GM03348 (cell line): ENCODE data around the gene SLC31A1.

Experiments used
- DNase-seq: peaks from one replicate; pipeline ENCODE4 v3.0.0; 2012; ENCODE audit warnings: low spot score

SLC31A1 gene

DNA sequence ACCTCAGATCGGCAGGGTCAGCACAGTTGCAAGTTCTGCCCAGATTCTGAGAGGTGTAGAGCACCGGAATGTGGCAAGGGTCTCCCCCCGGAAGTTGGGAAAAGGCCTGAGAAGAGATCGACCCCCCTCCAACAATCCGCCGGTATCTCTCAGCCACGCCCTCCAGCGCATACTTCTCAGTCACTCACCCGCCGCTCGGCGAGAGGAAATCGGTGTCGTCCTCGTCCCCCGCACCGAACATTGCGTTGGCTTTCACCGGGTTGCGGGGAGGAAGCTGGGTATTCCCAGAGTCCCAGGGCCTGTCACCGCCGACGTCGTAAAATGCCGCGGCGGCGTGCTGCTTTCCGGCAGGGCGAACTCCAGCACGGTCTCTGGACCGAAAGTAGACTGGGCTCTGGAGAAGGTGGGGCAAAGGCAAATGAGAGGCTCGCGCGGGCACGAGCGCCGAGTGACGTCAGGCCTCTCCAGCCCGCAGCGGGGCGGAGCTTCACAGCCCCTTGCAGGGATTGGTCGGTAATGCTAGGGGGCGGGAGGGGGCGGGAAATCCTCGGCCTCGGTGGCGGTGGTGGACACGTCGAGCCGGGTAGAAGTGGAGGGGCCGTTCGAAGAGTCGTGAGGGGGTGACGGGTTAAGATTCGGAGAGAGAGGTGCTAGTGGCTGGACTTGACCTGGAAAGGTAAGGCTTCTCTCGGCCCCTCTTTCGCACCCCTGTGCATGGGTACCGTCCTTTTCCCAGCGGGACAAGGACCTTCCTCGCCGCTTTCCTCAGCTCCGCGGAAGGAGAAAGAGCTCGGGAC, at the start of gene SLC31A1, which contains the start of gene FKBP15:
SLC31A1 (plus strand) TSS at position 542 of the 797 bp plus-strand sequence. CDS start 34,605 bp downstream, outside the sequence.
FKBP15 (minus strand) TSS at position 275 of the 797 bp plus-strand sequence; CDS start at position 241, 34 bp downstream.
- peak; percentile 99 for DNase-seq

DNA sequence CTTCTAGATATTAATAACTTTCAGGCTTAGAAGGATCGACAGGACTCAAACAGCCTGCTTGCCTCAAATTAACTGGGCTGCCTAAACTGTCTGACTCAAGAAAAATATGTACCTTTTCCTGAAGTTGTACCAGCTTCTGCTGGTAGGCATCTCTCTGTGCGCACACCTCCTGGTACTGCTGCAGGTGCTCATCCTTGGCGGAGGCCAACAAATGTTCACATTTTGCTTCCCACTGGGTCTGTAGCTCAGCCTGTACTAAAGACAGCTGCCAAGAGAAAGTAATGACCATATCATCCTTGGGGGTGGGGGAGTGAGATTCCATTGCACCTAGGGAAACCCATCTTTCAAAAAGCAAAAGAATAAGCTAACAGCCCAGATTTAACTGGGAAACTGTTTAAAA, 48.0 kb upstream of the SLC31A1 start:
- no peak for DNase-seq

DNA sequence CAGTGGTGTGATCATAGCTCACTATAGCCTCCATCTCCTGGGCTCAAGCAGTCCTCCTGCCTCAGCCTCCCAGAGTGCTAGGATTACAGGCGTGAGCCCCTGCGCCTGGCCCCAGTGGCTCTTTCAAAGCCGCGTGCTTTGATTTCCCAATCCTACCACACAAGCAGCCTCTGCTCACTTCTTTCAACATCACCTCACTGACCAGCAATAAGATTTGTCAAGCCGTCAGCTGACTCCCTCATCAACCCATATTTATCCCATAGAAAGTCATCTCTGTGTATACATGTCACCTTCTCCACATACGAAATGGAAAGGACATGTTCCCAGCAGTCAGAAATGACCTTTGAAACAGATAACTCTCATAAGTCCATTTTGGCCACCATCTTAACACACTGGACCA, 44.5 kb upstream of the SLC31A1 start:
- DNase-seq, result no peak

DNA sequence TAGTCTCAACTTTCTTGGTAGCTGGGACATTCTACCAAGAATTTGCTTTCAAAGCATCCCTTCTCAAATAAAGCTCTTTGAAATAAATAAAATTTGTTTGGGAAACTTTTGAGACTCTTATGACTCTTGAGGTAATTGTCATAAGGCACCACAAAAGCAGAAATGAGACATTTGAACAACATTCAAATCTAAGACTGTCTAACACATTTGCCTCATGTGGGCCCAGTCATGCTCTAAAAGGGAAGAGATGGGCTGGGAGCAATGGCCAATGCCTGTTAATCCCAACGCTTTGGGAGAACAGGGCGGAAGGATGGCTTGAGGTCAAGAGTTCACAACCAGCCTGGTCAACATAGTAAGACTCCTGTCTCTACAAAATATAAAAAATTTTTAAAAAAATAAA, 44.1 kb upstream of the SLC31A1 start:
- DNase-seq, result no peak

DNA sequence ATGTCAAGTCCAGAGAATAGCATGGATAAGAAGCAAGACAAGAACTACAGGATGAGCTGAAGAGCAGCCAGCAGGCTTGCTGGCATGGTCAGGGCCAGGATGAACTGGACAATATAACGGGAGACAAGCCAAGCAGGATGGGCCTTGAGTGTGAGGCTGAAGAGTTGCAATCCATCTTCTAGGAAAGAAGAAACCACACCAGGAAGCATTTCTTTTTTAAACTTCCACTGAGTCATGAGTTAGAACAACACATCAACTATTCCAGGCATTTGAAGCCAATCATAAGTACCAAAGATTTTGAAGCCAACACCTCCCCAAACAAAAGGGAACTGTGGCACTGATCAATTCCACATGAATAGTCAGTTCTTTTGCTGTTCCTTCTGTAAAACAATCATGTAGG, 43.3 kb upstream of the SLC31A1 start:
- DNase-seq, result peak; percentile 76

DNA sequence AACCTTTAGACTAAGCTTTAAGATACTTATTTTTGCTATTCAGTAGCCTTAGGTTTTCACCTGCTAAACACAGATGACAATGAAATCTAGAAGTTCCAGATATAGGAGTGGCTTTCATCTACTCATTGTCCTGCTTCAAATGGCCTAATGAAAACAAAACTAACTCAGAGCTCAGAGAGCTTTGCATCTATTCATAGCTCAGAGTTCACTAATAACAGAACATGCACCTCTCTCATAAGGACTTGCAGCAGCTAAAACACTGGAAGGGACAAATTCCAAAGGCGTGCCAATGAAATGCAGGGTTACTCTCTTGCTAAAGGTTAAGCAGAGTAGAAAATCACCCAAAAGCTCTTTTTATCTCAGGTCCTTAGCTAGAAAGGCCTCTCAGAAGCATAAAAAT, 41.5 kb upstream of the SLC31A1 start:
- no peak for DNase-seq

DNA sequence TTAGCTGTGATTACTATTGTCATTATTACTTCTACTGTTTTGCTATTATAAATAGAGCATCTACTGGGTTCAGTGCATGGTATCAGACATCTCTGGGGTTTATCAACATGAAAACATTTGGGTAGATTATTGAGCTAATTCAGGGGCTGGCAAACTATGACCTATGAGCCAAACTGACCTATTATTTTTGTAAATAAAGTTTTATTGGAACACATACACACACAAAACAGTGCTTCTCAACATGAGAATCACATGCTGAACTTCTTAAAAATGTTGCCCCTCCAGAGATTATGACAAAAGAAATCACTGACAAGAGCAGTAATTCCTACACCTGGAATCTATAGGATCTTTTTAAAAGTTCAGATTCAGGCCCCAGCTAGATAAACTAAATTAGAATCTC, 40.2 kb upstream of the SLC31A1 start:
- DNase-seq, result no peak

DNA sequence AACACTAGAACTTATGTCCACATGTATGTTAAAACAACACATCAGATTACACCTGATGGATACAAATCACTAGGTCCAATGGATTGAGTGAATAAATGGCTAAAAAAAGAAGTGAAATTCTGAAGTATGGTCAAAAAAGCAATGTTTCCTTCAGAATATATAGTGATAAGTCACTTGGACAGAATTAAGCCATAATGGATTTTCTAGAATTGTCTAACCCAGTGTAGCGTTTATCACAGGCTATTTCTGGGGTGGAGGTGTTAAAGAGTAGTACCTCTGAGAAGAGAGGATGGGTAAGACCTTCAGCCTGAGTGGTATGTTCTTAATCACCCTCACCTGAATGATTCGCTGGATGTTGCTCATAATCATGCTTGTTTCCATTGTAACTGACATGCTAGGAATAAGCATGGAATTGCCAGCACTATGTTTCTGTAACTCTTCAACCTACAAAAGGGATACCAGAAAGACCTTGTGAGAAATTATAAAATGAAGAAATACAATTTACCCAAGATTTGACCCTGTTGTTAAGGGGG, 37.3 kb upstream of the SLC31A1 start:
- no peak for DNase-seq

DNA sequence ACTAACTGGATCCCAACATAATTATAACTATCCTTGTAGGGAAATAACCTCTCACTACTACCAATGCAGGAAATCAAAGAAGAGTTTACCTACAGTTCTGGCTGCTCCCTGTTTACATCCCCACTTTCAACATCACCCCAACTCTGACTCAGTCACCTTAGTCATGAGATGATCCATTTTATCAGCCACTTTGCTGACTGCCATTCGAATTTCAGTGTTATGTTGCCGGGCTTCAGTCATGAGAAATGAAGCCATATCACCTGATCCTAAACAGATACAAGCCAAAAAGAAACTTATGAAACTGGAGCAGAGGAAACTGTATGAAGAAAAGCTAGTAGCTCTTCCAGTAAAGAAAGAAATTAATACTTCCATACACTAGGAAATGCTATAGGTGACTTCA, 36.8 kb upstream of the SLC31A1 start:
- no peak for DNase-seq

DNA sequence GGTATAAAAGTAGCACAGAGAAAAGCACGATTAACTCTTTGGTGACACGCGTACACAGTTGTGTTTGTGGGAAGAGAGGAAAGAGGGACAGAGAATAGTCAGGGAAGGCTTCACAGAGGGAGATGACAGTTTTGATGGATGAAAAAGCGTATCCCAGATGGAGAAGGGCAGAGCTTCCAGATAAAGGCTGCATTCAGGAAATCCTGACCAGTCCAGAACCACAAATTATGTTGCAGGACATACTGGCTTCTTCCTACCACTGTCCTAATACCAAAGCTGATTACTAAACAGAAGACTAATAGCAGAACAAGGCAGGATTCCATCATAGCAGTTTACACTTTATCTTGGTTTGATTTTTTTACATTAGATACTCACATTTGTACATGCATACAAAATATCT, 36.1 kb upstream of the SLC31A1 start:
- no peak for DNase-seq

DNA sequence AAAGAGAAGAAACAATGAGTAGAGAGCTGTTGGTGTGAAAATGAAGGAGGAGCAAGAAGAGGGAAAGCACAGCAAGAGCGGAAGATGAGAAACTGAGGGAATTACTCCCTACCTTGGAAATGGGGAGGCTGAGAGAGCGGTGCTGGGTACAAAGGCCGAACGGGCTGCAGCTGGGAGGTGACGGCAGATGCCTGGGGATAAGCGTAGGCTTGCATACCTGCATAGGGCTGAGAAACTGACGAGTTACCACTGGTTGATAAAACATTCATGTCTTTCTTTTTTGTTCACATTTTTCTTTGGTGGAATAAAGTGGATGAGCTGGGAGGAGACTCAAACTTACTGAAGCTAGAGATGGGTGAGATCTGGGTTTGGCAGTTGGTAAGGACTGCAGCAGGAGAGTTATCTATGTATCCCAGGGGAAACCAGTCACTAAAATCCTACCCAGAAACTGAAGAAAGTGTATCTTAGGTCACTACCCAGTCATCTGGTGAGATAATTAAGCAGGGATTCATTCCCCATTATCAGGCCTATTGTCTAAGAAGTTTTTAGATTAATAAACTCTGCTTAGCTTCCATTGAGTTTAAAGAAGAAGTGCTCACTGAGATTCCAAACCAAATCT, 35.1 kb upstream of the SLC31A1 start:
- no peak for DNase-seq

DNA sequence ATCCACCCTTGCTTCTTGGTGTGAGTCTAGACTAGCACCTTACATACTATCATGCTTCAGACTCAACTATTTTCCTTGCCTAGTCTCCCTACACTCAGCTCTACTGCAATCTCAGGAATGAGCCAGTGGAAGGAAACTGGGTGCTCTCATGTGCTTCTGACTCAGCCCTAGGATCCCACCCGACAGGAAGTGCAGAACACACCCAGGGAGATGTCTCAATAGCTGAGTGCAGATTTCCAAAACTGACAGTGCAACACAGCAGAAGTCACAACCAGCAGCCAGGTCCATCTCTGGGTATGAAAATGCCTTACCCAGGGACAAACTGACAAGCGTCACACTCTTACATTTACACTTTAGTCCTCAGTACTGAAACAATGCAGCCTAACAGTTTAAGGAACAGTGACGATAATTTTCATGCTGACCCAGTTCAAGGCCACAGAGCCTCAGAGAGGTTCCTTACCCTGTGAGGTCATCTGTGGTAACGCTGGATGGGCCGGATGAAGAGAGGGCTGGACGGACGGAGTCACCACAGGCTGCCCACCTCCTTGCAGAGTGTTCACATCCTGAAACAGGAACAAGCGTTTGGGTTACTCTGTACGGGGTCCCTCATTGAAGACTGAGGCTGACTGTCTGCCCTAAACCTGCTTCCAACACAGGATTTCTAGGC, 33.3 kb upstream of the SLC31A1 start:
- DNase-seq, result peak; percentile 94

DNA sequence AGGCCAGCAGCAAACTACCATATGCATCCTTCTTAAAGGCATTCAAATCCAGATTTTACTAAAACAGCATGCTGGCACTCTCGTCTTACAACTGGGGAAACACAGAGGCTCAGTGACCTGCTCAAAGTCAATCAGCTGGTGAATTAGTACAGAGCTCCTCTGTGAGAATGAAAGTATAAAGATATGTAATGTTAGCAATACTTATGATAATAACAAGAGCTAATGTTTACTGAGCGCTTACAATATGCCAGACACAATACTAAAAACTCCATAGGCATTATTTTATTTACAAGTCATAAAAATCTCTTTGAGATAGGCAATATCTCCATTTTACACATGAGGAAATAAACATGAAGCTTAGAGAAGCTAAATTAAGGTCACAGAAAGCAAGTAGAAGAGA, 28.9 kb upstream of the SLC31A1 start:
- no peak for DNase-seq

DNA sequence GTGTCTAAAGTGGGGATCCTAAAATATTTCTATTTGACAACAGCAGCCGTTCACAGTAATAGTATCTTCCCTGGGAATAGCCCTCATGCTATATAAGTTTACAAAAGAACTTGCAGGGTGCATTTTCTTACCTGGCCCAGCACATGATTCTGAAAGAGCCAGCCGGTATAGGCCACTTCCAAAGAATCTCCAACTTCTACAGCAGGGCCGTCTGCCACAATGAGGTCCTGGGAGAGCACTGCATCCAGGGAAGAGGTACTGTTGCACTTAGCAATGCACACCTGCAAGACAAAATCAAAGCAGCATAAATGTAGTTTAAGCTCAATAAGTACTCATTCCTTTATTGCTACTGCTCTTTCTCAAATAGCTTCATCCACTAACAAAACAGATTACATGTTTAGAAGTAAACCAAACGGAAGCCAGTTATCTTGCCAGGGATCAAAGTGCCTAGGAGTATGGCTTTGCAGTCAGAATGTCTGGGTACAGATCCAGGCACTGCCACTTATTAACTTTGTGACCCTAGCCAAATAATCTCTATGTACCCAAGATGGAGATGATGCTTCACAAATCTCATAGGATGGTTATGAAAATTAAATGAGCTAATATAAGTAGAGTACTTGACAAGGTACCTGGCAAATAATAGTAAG, 21.5 kb upstream of the SLC31A1 start:
- DNase-seq, result no peak

DNA sequence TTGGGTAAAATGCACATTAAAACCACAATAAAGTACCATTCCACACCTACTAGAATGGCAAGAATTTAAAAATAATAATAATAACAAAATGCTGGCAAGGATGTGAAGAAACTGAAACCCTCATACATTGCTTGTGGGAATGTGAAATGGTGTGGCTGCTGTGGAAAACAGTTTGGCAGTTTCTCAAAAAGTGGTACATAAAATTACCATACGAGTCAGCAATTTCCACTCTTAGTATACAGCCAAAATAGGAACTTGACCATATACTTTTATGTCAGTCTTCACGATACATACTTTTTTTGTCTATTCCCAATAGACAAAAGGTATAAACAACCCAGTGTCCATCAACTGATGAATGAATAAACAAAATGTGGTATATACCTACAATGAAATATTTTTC, 15.9 kb upstream of the SLC31A1 start:
- no peak for DNase-seq

DNA sequence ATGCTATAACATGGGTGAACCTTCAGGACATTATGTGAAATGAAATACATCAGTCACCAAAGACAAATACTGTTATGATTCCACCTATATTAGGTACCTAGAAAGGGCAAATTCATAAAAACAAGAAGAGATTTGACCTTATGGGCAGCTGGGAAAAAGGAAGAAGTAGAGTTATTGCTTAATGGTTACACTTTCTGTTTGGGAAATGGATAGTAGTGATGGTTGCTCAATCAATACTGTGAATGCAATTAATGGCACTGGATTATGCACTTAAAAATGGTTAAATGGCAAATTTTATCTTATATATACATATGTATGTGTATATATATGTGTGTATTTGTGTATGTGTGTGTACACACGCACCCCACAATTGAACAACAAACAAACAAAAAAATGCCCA, 15.5 kb upstream of the SLC31A1 start:
- no peak for DNase-seq

DNA sequence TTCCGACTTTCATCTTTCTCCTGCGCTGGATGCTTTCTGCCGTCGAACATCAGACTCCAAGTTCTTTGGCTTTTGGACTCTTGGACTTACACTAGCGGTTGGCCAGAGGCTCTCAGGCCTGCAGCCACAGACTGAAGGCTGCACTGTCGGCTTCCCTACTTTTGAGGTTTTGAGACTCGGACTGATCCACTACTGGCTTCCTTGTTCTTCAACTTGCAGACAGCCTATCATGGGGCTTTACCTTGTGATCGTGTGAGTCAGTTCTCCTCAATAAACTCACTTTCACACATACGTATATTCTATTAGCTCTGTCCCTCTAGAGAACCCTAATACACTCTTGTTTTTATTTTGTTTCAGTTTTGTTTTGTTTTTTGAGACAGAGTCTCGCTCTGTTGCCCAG, 10.5 kb upstream of the SLC31A1 start:
- DNase-seq, result no peak

DNA sequence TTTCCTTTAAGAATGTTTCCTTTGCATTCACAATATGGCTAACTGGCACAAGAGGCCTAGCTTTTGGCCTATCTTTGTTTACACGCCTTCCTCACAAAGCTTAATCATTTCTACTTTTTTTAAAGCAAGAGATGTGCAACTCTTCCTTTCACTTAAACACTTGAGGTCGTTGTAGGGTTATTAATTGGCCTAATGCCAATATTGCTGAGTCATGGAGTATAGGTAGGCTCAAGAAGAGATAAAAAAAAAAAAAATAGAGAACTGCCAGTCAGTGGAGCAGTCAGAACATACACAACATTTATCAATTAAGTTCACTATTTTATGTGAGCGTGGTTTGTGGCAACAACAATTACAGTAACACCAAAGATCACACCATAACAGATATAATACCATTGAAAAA, 6.2 kb upstream of the SLC31A1 start:
- no peak for DNase-seq

DNA sequence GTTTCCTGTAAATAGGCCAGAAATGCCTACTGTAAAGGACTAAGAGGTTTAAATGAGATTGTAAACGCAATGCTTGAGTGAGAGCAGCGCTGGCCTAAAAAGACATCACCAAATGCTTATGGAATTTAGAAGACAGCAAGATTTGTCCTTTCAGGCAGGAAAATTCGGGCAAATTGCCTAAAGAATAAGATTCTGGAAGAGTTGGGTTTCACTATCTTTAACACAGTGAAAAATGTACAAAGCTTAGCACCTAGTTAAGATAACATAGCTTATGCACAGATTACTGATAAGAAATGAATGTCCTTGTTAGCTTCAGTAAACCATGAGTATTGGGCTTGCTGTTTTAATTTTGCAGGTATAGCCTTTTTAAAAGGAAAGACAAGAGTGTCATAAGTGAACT, 4.9 kb upstream of the SLC31A1 start:
- no peak for DNase-seq

DNA sequence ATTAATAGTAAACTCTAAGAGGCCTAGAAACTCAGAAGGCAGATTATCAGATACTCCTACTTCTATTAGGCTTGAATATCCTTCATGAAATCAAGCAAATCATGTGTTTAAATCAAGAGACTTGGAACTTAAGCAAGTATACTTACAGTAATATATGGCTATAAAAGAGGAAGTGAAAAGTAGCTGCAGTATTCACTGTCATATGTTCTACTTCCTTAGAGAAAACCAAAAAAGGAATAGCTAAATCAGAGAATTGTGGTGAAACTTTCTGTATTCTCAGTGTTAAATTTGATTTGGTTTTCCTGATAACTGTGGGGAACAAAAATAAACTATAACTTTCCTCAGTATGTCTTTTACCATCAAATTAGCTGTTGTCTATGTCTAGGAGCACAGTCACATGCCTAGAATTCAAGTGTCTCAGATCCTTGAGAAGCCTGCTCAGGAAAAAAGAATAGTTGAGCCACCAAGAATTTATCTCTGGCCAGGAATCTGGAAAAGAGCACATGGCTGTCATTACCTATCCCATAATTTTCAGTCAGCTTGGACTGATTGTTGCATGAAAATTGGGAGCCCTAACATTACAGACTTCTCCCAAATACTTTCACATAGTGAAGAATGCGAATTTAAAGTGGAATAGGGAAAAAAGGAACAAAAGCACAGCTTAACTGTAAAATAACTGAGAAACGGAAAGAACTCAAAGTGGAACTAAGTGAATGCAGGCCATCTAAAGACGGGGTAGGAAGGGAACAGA, 2.0 kb upstream of the SLC31A1 start:
- DNase-seq, result no peak

DNA sequence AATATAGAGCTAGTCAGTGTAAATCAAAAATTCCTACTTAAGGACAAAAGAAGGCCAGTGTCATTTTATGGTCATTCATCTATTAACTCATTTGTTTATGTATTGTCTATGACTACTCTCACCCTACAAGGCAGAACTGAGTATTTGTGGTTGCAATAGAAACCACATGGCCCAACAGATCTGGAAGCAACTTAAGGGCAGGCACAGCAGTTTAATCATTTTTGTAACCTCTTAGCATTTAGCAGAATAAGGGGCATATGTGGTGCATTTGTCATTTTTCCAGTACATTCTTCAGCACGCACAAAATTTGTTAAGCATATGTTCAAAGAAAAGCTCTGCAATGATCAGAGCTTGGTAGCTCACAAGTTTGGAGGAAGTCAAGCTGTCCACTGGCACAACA, 1.4 kb upstream of the SLC31A1 start:
- DNase-seq, result peak; percentile 30
